DOHH2 (cell line): Measurements from ENCODE around the gene FIGN.

ENCODE experiments used
- H3F3A ChIP-seq: fragments of 200-600 bp; sonication (generic), shearing (Covaris generic); 2 replicates; pipeline ENCODE4 v1.6.0; 2016; ENCODE audit warnings: antibody characterized with exemption, mild to moderate bottlenecking; ENCODE audit not compliant: control insufficient read depth, insufficient read depth
- H3K27ac ChIP-seq: fragments of 200-600 bp; sonication (generic); 2 replicates; pipeline ENCODE4 v1.5.1; 2014; ENCODE audit warnings: low read depth, mild to moderate bottlenecking, low read length, moderate library complexity
- H3K27me3 ChIP-seq: fragments of 200-600 bp; sonication (generic); 2 replicates; pipeline ENCODE4 v1.6.1; 2014; ENCODE audit warnings: mild to moderate bottlenecking, low read length, mixed read lengths; ENCODE audit not compliant: control insufficient read depth
- H3K36me3 ChIP-seq: fragments of 200-600 bp; sonication (generic); 2 replicates; pipeline ENCODE4 v1.6.1; 2014; ENCODE audit warnings: mild to moderate bottlenecking, low read length, moderate library complexity, mixed read lengths; ENCODE audit not compliant: control insufficient read depth
- H3K4me1 ChIP-seq: fragments of 200-600 bp; sonication (generic); 2 replicates; pipeline ENCODE4 v1.6.1; 2014; ENCODE audit warnings: mild to moderate bottlenecking, low read length, mixed read lengths; ENCODE audit not compliant: control insufficient read depth
- H3K4me2 ChIP-seq: fragments of 200-600 bp; sonication (generic); 2 replicates; pipeline ENCODE4 v1.6.0; 2014; ENCODE audit warnings: mild to moderate bottlenecking, low read length, moderate library complexity
- H3K4me3 ChIP-seq: fragments of 200-600 bp; sonication (generic); 2 replicates; pipeline ENCODE4 v1.5.1; 2014; ENCODE audit warnings: mild to moderate bottlenecking, low read length, mixed read lengths
- H3K79me2 ChIP-seq: fragments of 200-600 bp; sonication (generic); 2 replicates; pipeline ENCODE4 v1.6.1; 2014; ENCODE audit warnings: mild to moderate bottlenecking, low read length, mixed read lengths; ENCODE audit not compliant: control insufficient read depth
- H3K9me2 ChIP-seq: fragments of 200-600 bp; sonication (generic); replicated peaks from 2 replicates; pipeline ENCODE4 v1.6.1; 2014; ENCODE audit warnings: mild to moderate bottlenecking, low read length, mixed read lengths; ENCODE audit not compliant: control insufficient read depth
- H3K9me3 ChIP-seq: fragments of 200-600 bp; sonication (generic); 2 replicates; pipeline ENCODE4 v1.6.1; 2014; ENCODE audit warnings: antibody characterized with exemption, low read length, mixed read lengths; ENCODE audit not compliant: control insufficient read depth, insufficient read depth
- H4K20me1 ChIP-seq: fragments of 200-600 bp; sonication (generic); 2 replicates; pipeline ENCODE4 v1.6.0; 2014; ENCODE audit warnings: low read depth, mild to moderate bottlenecking, antibody characterized with exemption, low read length, moderate library complexity; ENCODE audit not compliant: control insufficient read depth, insufficient read depth
- CTCF ChIP-seq: fragments of 200-600 bp; sonication (generic); IDR thresholded peaks from one replicate; pipeline ENCODE4 v1.5.1; 2014; ENCODE audit warnings: antibody characterized with exemption, mild to moderate bottlenecking, low read depth, low read length; ENCODE audit not compliant: poor library complexity, severe bottlenecking
- EZH2phosphoT487 ChIP-seq: fragments of 200-600 bp; sonication (generic); IDR thresholded peaks from 2 replicates; pipeline ENCODE4 v1.6.1; 2017; ENCODE audit warnings: borderline replicate concordance, mild to moderate bottlenecking, antibody characterized with exemption, low read length, moderate library complexity, mixed read lengths

FIGN gene

GRCh38 chr2:163652751-163653150, 83.1 kb downstream of the FIGN start:
- no peaks in the 10 kb centered on the region for H3K36me3 ChIP-seq
- no peaks in the 10 kb centered on the region for H4K20me1 ChIP-seq
- no peak overlapping the region for H3K4me2 ChIP-seq
- H3K4me1 ChIP-seq = no peaks in the 10 kb centered on the region
- no peak overlapping the region for H3K4me3 ChIP-seq
- no peaks in the 10 kb centered on the region for H3F3A ChIP-seq
- no peaks in the 10 kb centered on the region for H3K79me2 ChIP-seq
- H3K27ac ChIP-seq = no peak overlapping the region
- no peaks in the 10 kb centered on the region for H3K9me2 ChIP-seq
- no peaks in the 10 kb centered on the region for H3K9me3 ChIP-seq
- TF ChIP-seq EZH2phosphoT487 (no peak), CTCF (no peak)
- no peaks in the 10 kb centered on the region for H3K27me3 ChIP-seq

DNA sequence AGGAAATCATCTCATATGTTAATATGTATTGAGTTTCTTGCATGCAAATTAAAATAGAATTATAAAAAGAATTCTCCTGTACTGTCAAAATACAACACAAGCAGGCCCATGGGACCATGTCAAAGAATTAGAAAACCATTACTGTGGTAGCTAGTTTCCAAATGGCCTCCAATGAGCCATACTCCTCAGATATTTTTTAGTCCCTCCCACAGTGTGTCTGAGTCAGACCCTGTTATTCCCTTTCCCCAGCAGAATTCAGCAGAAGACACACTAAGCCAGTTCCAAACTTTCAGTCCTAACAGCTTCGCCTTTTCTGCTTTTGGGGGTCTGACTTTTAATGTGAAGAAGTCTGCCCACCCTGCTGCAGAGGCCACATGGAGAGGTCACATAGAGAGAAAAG, 86.7 kb downstream of the FIGN start:
- Histone ChIP-seq H3K4me3 (no peak overlapping the region), H3K9me3 (no peaks in the 10 kb centered on the region), H3K79me2 (no peaks in the 10 kb centered on the region), H3K36me3 (no peaks in the 10 kb centered on the region), H3K27ac (no peak overlapping the region), H3K9me2 (no peaks in the 10 kb centered on the region), H3F3A (no peaks in the 10 kb centered on the region), H3K27me3 (no peaks in the 10 kb centered on the region), H3K4me2 (no peak overlapping the region), H3K4me1 (no peaks in the 10 kb centered on the region), H4K20me1 (no peaks in the 10 kb centered on the region)
- TF ChIP-seq CTCF (no peak), EZH2phosphoT487 (no peak)

DNA sequence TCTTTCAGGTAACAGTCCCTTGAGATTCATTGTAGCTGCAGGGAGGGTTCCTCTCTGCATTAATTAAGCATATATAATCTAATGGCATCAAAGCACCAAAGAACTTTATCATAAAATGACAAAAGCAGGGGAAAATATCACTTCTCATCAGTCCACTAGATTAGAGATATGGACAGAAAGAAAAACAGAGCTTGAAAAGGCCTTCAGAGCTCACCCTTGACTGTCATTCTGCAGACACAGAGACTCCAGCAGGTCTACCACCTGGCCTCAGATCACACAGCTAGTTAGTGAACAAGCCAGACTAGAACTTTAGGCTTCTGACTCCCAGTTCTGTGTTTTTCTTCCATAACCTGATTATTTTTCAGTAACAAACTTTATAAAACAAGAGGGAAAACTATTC, 88.5 kb downstream of the FIGN start:
- Histone ChIP-seq H3F3A (no peaks in the 10 kb centered on the region), H3K27me3 (no peaks in the 10 kb centered on the region), H3K4me2 (no peak overlapping the region), H3K36me3 (no peaks in the 10 kb centered on the region), H3K4me3 (no peak overlapping the region), H3K79me2 (no peaks in the 10 kb centered on the region), H3K9me3 (no peaks in the 10 kb centered on the region), H4K20me1 (no peaks in the 10 kb centered on the region), H3K27ac (no peak overlapping the region), H3K4me1 (no peaks in the 10 kb centered on the region), H3K9me2 (no peaks in the 10 kb centered on the region)
- TF ChIP-seq CTCF (no peak), EZH2phosphoT487 (no peak)

DNA sequence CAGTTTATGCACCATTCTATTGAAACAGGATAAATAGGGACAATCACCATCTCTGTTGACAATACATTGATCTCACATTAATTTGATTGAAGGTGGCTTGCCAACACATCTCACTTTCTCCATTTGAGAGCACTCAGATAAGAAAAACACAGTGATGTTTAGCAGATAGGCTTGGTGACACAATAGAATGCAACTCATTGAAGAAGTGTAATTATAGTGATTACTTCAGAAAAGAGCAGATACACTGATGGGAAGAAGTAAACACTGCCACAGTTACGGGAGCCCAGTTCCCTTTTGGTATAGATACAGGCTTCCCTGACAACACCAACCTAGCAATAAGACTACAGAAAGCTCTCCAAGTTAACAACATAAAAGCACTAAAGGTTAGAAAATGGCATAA, 89.1 kb downstream of the FIGN start:
- no peaks in the 10 kb centered on the region for H3K27me3 ChIP-seq
- H3K79me2 ChIP-seq = no peaks in the 10 kb centered on the region
- H3K4me1 ChIP-seq = no peaks in the 10 kb centered on the region
- no peak overlapping the region for H3K27ac ChIP-seq
- no peak overlapping the region for H3K4me3 ChIP-seq
- H3K9me2 ChIP-seq = no peaks in the 10 kb centered on the region
- H3F3A ChIP-seq = no peaks in the 10 kb centered on the region
- H3K4me2 ChIP-seq = no peak overlapping the region
- no peaks in the 10 kb centered on the region for H3K36me3 ChIP-seq
- no peaks in the 10 kb centered on the region for H3K9me3 ChIP-seq
- TF ChIP-seq CTCF (no peak), EZH2phosphoT487 (no peak)
- H4K20me1 ChIP-seq = no peaks in the 10 kb centered on the region
